Left ventricle myocardium inferior (tissue), 1 donor: Measurements from ENCODE around the gene PLXNB2. TPM values are rescaled to one million over a fixed set of nuclear protein-coding genes. Genes with fewer than 3 reads are reported as not detected.
"Not testable (repeated sequence)": the region's sequence is repeated elsewhere in the genome, so short reads cannot be mapped to it uniquely, and the experiment has no call there.

Source experiments
- DNase-seq: peaks from one replicate; pipeline ENCODE4 v3.0.0-alpha.2; 2020
- H3K27ac ChIP-seq: fragments of 200-600 bp; replicated peaks from 2 replicates; pipeline ENCODE4 v1.8.0; 2021
- H3K27me3 ChIP-seq: fragments of 200-600 bp; 2 replicates; pipeline ENCODE4 v1.8.0; 2021; ENCODE audit warnings: low read depth
- H3K36me3 ChIP-seq: fragments of 200-600 bp; 2 replicates; pipeline ENCODE4 v1.8.0; 2021
- H3K4me1 ChIP-seq: fragments of 200-600 bp; 2 replicates; pipeline ENCODE4 v1.8.0; 2021
- H3K4me3 ChIP-seq: fragments of 200-600 bp; 2 replicates; pipeline ENCODE4 v1.8.0; 2021; ENCODE audit warnings: mild to moderate bottlenecking, moderate library complexity
- H3K9me3 ChIP-seq: fragments of 200-600 bp; replicated peaks from 2 replicates; pipeline ENCODE4 v1.8.0; 2021
- intact Hi-C: fragments of 100-400 bp; cut with micrococcal nuclease; formaldehyde crosslinking; loops from one replicate; pipeline ENCODE4 v1.11.0; 2022
- total RNA-seq: library from RNA; stranded (reverse); fragmentation: NEBNext Ultra II Directional; extraction: Animal tissue kit (Norgen Biotek cat#: 25700); gene quantifications from one replicate; pipeline ENCODE4 v1.2.1, GENCODE V29; 2021
- TF ChIP-seq, protein P1 (sequence below): fragments of 200-600 bp; IDR thresholded peaks from 2 replicates; pipeline ENCODE4 v1.8.0; 2021; ENCODE audit warnings: antibody characterized with exemption, mild to moderate bottlenecking, borderline replicate concordance
- donor health status: DM: no; HTN: yes; CAD: no; lungs with severe emphysema.

PLXNB2 gene
- total RNA-seq, 1 donor from 2014 or later = 50.2 TPM

DNA sequence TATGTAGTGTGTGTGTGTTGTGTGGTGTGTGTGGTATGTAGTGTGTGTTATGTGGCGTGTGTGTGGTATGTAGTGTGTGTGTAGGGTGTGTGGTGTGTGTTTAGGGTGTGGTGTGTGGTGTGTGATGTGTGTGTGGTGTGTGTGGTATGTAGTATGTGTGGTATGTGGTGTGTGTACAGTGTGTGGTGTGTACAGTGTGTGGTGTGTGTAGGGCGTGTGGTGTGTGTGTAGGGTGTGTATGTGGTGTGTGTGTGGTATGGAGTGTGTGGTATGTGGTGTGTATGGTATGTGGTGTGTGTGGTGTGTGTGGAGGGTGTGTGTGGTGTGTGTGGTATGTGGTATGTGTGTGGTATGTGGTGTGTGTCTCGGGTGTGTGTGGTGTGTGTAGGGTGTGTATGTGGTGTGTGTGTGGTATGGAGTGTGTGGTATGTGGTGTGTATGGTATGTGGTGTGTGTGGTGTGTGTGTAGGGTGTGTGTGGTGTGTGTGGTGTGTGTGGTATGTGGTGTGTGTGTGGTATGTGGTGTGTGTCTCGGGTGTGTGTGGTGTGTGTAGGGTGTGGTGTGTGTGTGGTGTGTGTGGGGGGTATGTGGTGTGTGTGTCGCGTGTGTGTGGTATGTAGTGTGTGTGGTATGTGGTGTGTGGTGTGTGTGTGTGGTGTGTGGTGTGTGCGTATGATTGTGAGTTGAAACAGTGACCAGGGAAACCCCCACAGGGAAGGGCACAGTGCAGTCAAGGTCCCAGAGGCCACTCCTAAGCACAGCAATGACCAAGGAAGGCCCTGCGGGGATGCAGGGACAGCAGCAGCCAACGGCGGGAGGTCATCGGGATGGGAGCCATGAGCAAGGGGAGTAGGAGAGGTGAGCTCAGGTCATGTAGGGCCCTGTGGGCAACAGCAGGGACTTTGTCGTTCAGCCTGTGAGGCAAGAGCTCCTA lies 32.8 kb upstream of the PLXNB2 start:
- Histone ChIP-seq H3K4me3 (no peak overlapping the region), H3K36me3 (no peaks in the 10 kb centered on the region), H3K27me3 (no peaks in the 10 kb centered on the region), H3K4me1 (peaks cover 11% of the 10 kb centered on the region), H3K9me3 (no peaks in the 10 kb centered on the region), H3K27ac (no peak overlapping the region)
- TF ChIP-seq, protein P1, sequence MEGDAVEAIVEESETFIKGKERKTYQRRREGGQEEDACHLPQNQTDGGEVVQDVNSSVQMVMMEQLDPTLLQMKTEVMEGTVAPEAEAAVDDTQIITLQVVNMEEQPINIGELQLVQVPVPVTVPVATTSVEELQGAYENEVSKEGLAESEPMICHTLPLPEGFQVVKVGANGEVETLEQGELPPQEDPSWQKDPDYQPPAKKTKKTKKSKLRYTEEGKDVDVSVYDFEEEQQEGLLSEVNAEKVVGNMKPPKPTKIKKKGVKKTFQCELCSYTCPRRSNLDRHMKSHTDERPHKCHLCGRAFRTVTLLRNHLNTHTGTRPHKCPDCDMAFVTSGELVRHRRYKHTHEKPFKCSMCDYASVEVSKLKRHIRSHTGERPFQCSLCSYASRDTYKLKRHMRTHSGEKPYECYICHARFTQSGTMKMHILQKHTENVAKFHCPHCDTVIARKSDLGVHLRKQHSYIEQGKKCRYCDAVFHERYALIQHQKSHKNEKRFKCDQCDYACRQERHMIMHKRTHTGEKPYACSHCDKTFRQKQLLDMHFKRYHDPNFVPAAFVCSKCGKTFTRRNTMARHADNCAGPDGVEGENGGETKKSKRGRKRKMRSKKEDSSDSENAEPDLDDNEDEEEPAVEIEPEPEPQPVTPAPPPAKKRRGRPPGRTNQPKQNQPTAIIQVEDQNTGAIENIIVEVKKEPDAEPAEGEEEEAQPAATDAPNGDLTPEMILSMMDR = no peak
- intact Hi-C loops = no loop called here
- DNase-seq = no peak

DNA sequence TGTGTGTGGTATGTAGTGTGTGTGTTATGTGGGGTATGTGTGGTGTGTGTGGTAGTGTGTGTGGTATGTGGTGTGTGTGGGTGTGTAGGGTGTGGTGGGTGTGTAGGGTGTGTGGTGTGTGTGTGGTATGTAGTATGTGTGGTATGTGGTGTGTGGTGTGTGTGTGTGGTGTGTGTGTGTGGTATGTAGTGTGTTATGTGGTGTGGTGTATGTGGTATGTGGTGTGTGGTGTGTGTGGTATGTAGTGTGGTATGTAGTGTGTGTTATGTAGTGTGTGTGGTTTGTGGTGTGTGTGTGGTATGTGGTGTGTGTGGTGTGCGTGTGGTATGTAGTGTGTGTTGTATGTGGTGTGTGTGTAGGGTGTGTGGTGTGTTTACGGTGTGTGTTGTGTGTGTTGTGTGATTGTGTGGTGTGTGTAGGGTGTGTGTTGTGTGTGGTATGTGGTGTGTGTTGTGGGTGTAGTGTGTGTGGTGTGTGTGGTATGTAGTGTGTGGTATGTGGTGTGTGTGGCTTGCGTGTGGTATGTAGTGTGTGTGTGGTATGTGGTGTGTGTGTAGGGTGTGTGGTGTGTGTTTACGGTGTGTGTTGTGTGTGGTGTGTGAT lies 31.5 kb upstream of the PLXNB2 start:
- H3K4me3 ChIP-seq = no peak overlapping the region
- peaks cover 11% of the 10 kb centered on the region for H3K4me1 ChIP-seq
- H3K36me3 ChIP-seq = no peaks in the 10 kb centered on the region
- no peak for DNase-seq
- H3K27me3 ChIP-seq = no peaks in the 10 kb centered on the region
- intact Hi-C loops = no loop called here
- H3K9me3 ChIP-seq = no peaks in the 10 kb centered on the region
- no peak overlapping the region for H3K27ac ChIP-seq
- TF ChIP-seq, protein P1 = no peak

DNA sequence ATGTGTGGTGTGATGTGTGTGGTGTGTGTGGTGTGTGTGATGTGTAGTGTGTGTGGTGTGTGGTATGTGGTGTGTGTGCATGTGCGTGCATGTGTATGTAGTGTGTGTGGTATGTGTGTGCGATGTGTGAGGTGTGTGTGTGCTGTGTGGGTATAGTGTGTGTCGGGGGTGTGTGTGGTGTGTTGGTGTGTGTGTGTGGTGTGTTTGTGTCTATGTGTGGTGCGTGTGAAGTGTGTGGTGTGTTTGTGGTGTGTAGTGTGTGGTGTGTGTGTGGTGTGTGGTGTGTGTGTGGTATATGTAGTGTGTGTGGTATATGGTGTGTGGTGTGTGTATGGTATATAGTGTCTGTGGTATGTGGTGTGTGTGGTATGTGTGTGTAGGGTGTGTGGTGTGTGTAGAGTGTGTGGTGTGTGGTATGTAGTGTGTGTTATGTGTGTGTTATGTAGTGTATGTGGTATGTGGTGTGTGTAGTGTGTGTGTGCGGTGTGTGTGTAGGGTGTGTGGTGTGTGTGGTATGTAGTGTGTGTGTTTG lies 30.7 kb upstream of the PLXNB2 start:
- H3K9me3 ChIP-seq = no peaks in the 10 kb centered on the region
- H3K27me3 ChIP-seq = no peaks in the 10 kb centered on the region
- H3K27ac ChIP-seq = no peak overlapping the region
- peaks cover 11% of the 10 kb centered on the region for H3K4me1 ChIP-seq
- intact Hi-C loops = no loop called here
- no peaks in the 10 kb centered on the region for H3K36me3 ChIP-seq
- DNase-seq = no peak
- no peak overlapping the region for H3K4me3 ChIP-seq
- TF ChIP-seq, protein P1 = no peak

DNA sequence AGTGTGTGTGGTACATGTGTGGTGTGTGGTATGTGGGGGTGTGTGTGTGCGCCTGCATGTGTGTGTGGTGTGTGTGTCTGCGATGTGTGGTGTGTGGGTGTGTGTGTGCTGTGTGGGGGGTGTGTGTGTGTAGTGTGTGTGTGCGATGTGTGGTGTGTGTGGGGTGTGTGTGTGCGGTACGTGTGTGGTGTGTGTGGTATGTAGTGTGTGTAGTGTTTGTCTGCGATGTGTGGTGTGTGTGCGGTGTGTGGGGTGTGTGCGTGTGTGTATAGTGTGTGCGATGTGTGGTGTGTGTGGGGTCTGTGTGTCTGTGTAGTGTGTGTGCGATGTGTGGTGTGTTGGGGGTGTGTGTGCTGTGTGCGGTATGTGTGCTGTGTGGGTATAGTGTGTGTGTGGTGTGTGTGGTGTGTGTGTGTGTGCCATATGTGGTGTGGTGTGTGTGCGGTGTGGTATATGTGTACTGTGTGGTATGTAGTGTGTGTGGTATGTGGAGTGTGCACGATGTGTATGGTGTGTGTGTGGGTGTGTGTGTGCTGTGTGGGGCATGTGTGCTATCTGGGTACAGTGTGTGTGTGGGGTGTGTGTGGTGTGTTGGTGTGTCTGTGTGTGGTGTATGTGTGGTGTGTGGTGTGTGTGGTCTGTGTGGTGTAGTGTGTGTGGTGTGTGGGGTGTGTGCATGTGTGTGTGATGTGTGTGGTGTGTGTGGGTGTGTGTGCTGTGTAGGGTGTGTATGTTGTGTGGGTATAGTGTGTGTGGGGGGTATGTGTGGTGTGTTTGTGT lies 30.0 kb upstream of the PLXNB2 start:
- Histone ChIP-seq H3K36me3 (no peaks in the 10 kb centered on the region), H3K4me1 (peaks cover 5% of the 10 kb centered on the region), H3K9me3 (no peaks in the 10 kb centered on the region), H3K27ac (no peak overlapping the region), H3K4me3 (no peak overlapping the region), H3K27me3 (no peaks in the 10 kb centered on the region)
- TF ChIP-seq, protein P1 = no peak
- DNase-seq = no peak
- intact Hi-C loops = no loop called here

DNA sequence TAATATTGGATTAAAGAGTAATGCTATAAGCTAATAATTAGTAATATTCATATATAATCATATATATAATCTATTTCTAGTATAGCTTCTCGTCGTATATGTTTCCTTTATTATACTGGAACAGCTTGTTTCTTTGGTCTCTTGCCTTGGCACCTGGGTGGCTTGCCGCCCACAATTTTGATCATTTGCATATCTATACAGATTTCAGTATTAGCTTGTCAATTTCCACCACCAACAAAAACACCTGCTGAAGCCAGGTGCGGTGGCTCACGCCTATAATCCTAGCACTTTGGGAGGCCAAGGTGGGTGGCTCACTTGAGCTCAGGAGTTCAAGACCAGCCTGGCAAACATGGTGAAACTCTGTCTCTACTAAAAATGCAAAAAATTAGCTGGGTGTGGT lies 27.0 kb upstream of the PLXNB2 start:
- H3K27me3 ChIP-seq, H3K9me3 ChIP-seq, H3K36me3 ChIP-seq, DNase-seq, H3K27ac ChIP-seq, H3K4me1 ChIP-seq, intact Hi-C loops, H3K4me3 ChIP-seq: not testable (repeated sequence)
